Gastroesophageal sphincter (tissue), 4 donors: ENCODE results near the gene CCL2. TPM values are rescaled to one million over a fixed set of nuclear protein-coding genes. Genes with fewer than 3 reads are reported as not detected.
A peak's percentile ranks its signal among the peaks of the same experiment; 100 is the strongest.
"Not testable (repeated sequence)": the region's sequence is repeated elsewhere in the genome, so short reads cannot be mapped to it uniquely, and the experiment has no call there.

ENCODE experiments used
- ATAC-seq: fragments of 150-250 bp; one replicate; pipeline ENCODE4 v1.9.1; 2016; ENCODE audit warnings: mild to moderate bottlenecking, moderate library complexity
- H3K27ac ChIP-seq, 4 donors: fragments of 200-600 bp; sonication (generic) in 3 of 4; 1 replicate in 3 of 4; 2 replicates in 1 of 4; pipeline ENCODE4 v1.5.1; 2016 to 2019
- H3K27me3 ChIP-seq: fragments of 200-600 bp; sonication (generic); one replicate; pipeline ENCODE4 v1.5.1; 2019
- H3K36me3 ChIP-seq, 2 donors: fragments of 200-600 bp; sonication (generic); one replicate each; pipeline ENCODE4 v1.5.1; 2019; ENCODE audit warnings: control low read depth in 1 of 2
- H3K4me1 ChIP-seq, 3 donors: fragments of 200-600 bp; sonication (generic); 1 replicate in 2 of 3; 2 replicates in 1 of 3; pipeline ENCODE4 v1.5.1; 2016 to 2019; ENCODE audit warnings: control low read depth in 2 of 3
- H3K4me3 ChIP-seq, 2 donors: fragments of 200-600 bp; sonication (generic); one replicate each; pipeline ENCODE4 v1.5.1; 2019; ENCODE audit warnings: mild to moderate bottlenecking in 1 of 2, moderate library complexity in 1 of 2
- H3K9me3 ChIP-seq, 3 donors: fragments of 200-600 bp; sonication (generic); one replicate each; pipeline ENCODE4 v1.5.1; 2017 to 2019; ENCODE audit warnings: control low read depth in 2 of 3
- EP300 ChIP-seq: sonication (generic); formaldehyde crosslinking; IDR thresholded peaks from one replicate; pipeline ENCODE4 v1.6.1; 2017; ENCODE audit warnings: antibody characterized with exemption, mild to moderate bottlenecking
- POLR2A ChIP-seq, 2 donors: fragments of 450-650 bp; IDR thresholded peaks; one replicate each; pipeline ENCODE4 v1.6.1; 2017; ENCODE audit warnings: antibody characterized with exemption in 2 of 2, mild to moderate bottlenecking in 2 of 2, moderate library complexity in 1 of 2
- POLR2AphosphoS5 ChIP-seq: sonication (generic); formaldehyde crosslinking; IDR thresholded peaks from one replicate; pipeline ENCODE4 v1.6.1; 2017; ENCODE audit warnings: antibody characterized with exemption
- WGBS, 2 donors: methylation state at CpG; one replicate each; pipeline ENCODE4 v1.1.5; 2018; ENCODE audit warnings: low coverage in 1 of 2; 5-methylcytosine and 5-hydroxymethylcytosine counted together
- total RNA-seq, 4 donors: library from RNA; depleted of rRNA; stranded (reverse); fragments of >200 nt; gene quantifications; one replicate each; pipeline ENCODE4 v1.1.0, GENCODE V29; 2016
- TF ChIP-seq, protein P1 (sequence below), 4 experiments: fragments of 200-600 bp in 2 of 4; fragments of 450-650 bp in 2 of 4; sonication (generic) in 1 of 4; IDR thresholded peaks; one replicate each; pipeline ENCODE4 v1.5.1; 2017 to 2019; ENCODE audit warnings: antibody characterized with exemption in 4 of 4, mild to moderate bottlenecking in 2 of 4, moderate library complexity in 2 of 4

CCL2 gene
- total RNA-seq, 4 donors from 2014 or later = 5.0 to 121 (median 20.9) TPM

DNA sequence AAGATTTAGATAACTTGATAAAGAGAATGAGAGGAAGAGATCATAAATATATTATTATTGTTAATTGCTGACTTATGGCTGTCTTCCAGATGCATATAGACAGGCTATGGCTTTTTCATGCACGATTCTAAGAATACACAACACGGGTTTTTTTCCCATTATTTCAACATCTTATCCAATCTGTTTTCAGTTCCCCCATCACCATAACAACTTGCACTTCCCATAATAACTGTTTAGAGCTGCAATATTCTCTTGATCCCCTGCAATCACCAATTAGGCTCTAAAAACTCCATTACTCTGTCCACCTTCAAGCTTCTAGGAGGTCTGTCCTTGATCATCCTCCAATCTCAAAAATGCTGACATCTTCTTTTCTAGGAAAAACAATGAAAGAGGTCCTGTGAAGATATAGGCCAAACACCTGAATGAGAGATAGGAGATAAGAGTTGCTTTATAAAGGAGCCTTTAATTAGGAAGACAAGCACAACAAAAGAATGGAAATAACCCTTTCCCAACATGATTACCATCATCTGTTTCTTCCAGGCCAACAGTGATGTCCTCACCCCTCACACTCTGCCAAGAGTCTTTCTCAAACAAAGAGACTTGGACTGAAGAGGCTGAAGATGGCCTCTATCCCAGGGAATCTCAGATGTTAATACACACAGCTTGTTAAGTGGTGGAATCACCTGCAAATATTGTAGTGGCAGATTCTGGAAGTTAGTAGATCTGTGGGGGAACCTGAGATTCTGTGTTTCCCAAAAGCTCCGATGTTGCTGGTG lies 32.2 kb upstream of the CCL2 start:
- Histone ChIP-seq H3K4me1 (peaks cover 0 to 6% (median 0%) of the 10 kb centered on the region in 3 donors), H3K36me3 (no peaks in the 10 kb centered on the region), H3K27me3 (no peaks in the 10 kb centered on the region), H3K9me3 (no peaks in the 10 kb centered on the region), H3K27ac (no peak overlapping the region), H3K4me3 (no peak overlapping the region)
- TF ChIP-seq EP300 (no peak), POLR2AphosphoS5 (no peak)
- TF ChIP-seq, protein P1, sequence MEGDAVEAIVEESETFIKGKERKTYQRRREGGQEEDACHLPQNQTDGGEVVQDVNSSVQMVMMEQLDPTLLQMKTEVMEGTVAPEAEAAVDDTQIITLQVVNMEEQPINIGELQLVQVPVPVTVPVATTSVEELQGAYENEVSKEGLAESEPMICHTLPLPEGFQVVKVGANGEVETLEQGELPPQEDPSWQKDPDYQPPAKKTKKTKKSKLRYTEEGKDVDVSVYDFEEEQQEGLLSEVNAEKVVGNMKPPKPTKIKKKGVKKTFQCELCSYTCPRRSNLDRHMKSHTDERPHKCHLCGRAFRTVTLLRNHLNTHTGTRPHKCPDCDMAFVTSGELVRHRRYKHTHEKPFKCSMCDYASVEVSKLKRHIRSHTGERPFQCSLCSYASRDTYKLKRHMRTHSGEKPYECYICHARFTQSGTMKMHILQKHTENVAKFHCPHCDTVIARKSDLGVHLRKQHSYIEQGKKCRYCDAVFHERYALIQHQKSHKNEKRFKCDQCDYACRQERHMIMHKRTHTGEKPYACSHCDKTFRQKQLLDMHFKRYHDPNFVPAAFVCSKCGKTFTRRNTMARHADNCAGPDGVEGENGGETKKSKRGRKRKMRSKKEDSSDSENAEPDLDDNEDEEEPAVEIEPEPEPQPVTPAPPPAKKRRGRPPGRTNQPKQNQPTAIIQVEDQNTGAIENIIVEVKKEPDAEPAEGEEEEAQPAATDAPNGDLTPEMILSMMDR (IDR thresholded peaks at IDR 0.05) = no peak
- WGBS, 2 donors = 74 to 75% methylated on average over 3 of the region's 3 CpGs
- ATAC-seq = peak; percentile 75

DNA sequence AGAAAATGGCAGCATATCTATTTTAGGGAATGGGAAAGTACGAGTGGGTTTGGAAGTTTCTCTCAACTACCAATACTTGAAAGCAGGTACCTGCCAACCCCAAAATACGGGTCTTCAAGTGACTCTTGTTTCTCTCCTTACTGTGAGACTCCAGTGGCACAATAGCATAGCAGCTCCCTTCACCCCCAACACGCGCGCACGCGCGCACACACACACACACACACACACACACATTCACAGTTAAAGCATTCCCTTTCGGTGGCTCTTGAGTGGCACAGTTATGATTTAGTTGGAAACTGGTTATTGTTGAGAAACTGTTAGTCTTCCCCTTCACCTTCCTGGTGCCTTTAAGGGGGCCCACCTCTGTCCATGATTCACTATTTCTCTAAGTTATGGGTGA lies 30.0 kb upstream of the CCL2 start:
- no peaks in the 10 kb centered on the region for H3K9me3 ChIP-seq
- no peak overlapping the region for H3K4me3 ChIP-seq
- H3K36me3 ChIP-seq = no peaks in the 10 kb centered on the region
- no peaks in the 10 kb centered on the region for H3K27me3 ChIP-seq
- no peaks in the 10 kb centered on the region for H3K4me1 ChIP-seq
- WGBS, 2 donors = 66 to 79% methylated on average over 3 to 8 of the region's 9 CpGs
- TF ChIP-seq POLR2AphosphoS5 (no peak), POLR2A (IDR thresholded peaks at IDR 0.05) (no peak), EP300 (no peak)
- TF ChIP-seq, protein P1 (IDR thresholded peaks at IDR 0.05) = no peak
- no peak for ATAC-seq
- no peak overlapping the region for H3K27ac ChIP-seq

DNA sequence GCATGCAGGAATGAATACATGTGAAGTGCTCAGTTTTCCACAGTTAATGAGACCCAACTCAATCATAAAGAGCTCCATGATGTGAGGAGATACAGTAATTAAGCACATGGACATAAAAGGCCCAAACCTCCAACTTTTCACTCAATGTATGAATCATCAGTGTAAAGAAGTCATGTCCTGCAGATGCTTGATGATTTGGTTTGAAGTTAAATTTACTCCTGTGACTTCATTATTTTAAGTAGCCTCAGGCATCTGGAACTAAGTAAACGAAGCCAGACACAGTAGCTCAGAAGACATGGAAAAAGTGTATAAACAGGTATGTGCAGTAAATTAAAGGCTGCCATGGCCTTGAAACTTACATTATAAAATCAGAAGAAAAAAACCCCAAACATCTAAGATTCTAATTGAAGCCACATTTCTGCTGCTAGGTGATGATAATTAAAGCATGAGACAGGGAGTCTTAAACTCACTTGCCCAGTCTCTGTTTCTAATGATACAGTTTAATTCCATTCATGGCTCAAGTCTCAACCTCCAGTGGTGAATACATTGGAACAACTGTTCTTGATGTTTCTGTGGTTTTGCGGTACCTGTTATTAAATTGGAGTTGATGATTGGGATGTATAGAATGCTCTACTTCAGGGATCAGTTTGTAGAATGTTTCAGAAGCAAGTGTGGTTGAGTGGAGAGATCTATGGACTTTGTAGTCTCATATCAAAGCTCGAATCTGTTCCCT lies 28.9 kb upstream of the CCL2 start:
- no peak overlapping the region for H3K27ac ChIP-seq
- ATAC-seq = no peak
- 66 to 79% methylated on average over 3 of the region's 3 CpGs for WGBS, 2 donors
- H3K4me3 ChIP-seq = no peak overlapping the region
- H3K9me3 ChIP-seq = no peaks in the 10 kb centered on the region
- H3K36me3 ChIP-seq = no peaks in the 10 kb centered on the region
- H3K4me1 ChIP-seq = no peaks in the 10 kb centered on the region
- TF ChIP-seq POLR2AphosphoS5 (no peak), EP300 (no peak), POLR2A (IDR thresholded peaks at IDR 0.05) (no peak)
- TF ChIP-seq, protein P1 (IDR thresholded peaks at IDR 0.05) = no peak
- H3K27me3 ChIP-seq = no peaks in the 10 kb centered on the region

DNA sequence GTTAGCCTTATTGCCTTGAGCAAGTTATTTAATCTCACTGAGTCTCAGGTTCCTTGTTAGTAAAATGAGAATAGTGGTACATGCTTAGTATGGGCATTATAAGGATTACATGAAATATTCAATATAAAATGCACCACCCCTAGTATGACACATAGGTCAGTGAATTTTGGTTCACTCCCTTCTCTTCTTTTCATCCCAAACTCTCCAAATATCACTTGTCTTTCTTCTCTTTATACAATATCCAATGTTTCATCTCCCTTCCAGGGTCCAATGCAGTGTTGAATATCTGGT lies 28.4 kb upstream of the CCL2 start:
- Histone ChIP-seq H3K27ac (no peak overlapping the region), H3K27me3 (no peaks in the 10 kb centered on the region), H3K9me3 (no peaks in the 10 kb centered on the region), H3K36me3 (no peaks in the 10 kb centered on the region), H3K4me1 (no peaks in the 10 kb centered on the region), H3K4me3 (no peak overlapping the region)
- TF ChIP-seq, protein P1 (IDR thresholded peaks at IDR 0.05) = no peak
- TF ChIP-seq POLR2A (IDR thresholded peaks at IDR 0.05) (no peak), EP300 (no peak), POLR2AphosphoS5 (no peak)
- ATAC-seq = no peak

DNA sequence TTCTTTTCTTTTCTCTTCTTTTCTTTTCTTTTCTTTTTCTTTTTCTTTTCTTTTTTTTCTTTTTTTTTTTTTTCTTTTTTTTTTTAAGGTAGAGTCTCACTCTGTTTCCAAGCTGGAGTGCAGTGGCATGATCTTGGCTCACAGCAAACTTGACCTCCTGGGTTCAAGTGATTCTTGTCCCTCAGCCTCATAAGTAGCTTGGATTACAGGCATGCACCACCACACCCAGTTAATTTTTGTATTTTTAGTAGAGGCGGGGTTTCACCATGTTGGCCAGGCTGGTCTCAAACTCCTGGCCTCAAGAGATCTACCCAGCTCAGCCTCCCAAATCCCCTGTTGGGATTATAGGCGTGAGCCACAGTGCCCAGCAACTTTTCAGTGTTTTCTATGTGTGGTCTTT lies 27.8 kb upstream of the CCL2 start:
- H3K4me3 ChIP-seq = not testable (repeated sequence)
- no CpG with 5 or more reads among the region's 2 CpGs for WGBS, 2 donors

More for the DNA sequence above, 27.8 kb upstream of the CCL2 start:
- ATAC-seq, H3K27ac ChIP-seq, H3K27me3 ChIP-seq, H3K4me1 ChIP-seq, H3K9me3 ChIP-seq, H3K36me3 ChIP-seq: not testable (repeated sequence)
